K562 (cell line): Measurements from ENCODE around the gene SEC22C. TPM values are rescaled to one million over a fixed set of nuclear protein-coding genes. Genes with fewer than 3 reads are reported as not detected.

ENCODE experiments used
- CEBPZ ChIP-seq: fragments of 150-350 bp; IDR thresholded peaks from 2 replicates; pipeline ENCODE4 v1.6.1; 2014; ENCODE audit warnings: low read depth, mild to moderate bottlenecking, low read length, borderline replicate concordance
- CHCHD3 ChIP-seq: fragments of 250-450 bp; sonication (Bioruptor Pico); IDR thresholded peaks from 2 replicates; pipeline ENCODE4 v2.1.2; 2022; ENCODE audit warnings: mild to moderate bottlenecking
- ESRRB ChIP-seq: fragments of 250-450 bp; sonication (Bioruptor Pico); IDR thresholded peaks from 2 replicates; pipeline ENCODE4 v1.5.0; 2020; ENCODE audit warnings: mild to moderate bottlenecking, moderate library complexity, borderline replicate concordance
- ETS2 ChIP-seq: IDR thresholded peaks from 2 replicates; pipeline ENCODE4 v1.6.1; 2016; ENCODE audit warnings: borderline replicate concordance, missing genetic modification characterization, mild to moderate bottlenecking, moderate library complexity, missing compliant biosample characterization; ENCODE audit not compliant: poor library complexity, severe bottlenecking
- KDM2B ChIP-seq: fragments of 250-450 bp; sonication (Bioruptor Pico); IDR thresholded peaks from 2 replicates; pipeline ENCODE4 v1.8.0; 2021; ENCODE audit warnings: mild to moderate bottlenecking, moderate library complexity
- PRPF4 ChIP-seq: fragments of 200-400 bp; formaldehyde crosslinking; IDR thresholded peaks from one replicate; pipeline ENCODE4 v1.6.1; 2017; ENCODE audit warnings: low read length, low read depth, mild to moderate bottlenecking; ENCODE audit not compliant: insufficient read depth, poor library complexity, severe bottlenecking
- RBM34 ChIP-seq: fragments of 200-400 bp; formaldehyde crosslinking; IDR thresholded peaks from 2 replicates; pipeline ENCODE4 v1.6.1; 2018; ENCODE audit warnings: low read length, borderline replicate concordance; ENCODE audit not compliant: insufficient read depth
- RBM39 ChIP-seq: fragments of 200-400 bp; formaldehyde crosslinking; optimal IDR thresholded peaks from 2 replicates; pipeline ENCODE3; 2018; ENCODE audit warnings: low read depth, low read length
- SETDB1 ChIP-seq: IDR thresholded peaks from one replicate; pipeline ENCODE4 v1.6.1; 2012; ENCODE audit warnings: low read length, control low read depth, inconsistent platforms
- SMAD2 ChIP-seq: fragments of 150-350 bp; IDR thresholded peaks from 2 replicates; pipeline ENCODE4 v1.6.1; 2014; ENCODE audit warnings: low read depth, mild to moderate bottlenecking, low read length
- SMAD4 ChIP-seq: fragments of 250-450 bp; sonication (Bioruptor Pico); conservative IDR thresholded peaks from 2 replicates; pipeline ENCODE4 v1.8.0; 2021; ENCODE audit warnings: inconsistent platforms, mild to moderate bottlenecking, moderate library complexity
- SRF ChIP-seq, 2 experiments: fragments of 250-450, 450-650 bp in 1 of 2; sonication (Bioruptor Pico) in 1 of 2; sonication (generic) in 1 of 2; formaldehyde crosslinking; IDR thresholded peaks; 2 replicates each; pipeline versions ENCODE4 v1.5.0 to v1.5.1; 2020 to 2022; ENCODE audit warnings: mild to moderate bottlenecking in 1 of 2, missing genetic modification reagents in 1 of 2
- STAT5A ChIP-seq: IDR thresholded peaks from 2 replicates; pipeline ENCODE4 v1.6.1; 2012; ENCODE audit warnings: low read length, inconsistent platforms, borderline replicate concordance
- TRIM25 ChIP-seq: fragments of 450-650 bp; IDR thresholded peaks from 2 replicates; pipeline ENCODE4 v1.7.0; 2016; ENCODE audit warnings: borderline replicate concordance
- U2AF1 ChIP-seq: fragments of 200-400 bp; formaldehyde crosslinking; optimal IDR thresholded peaks from 2 replicates; pipeline ENCODE3; 2017; ENCODE audit warnings: mild to moderate bottlenecking, low read depth, low read length, moderate library complexity
- ZFP1 ChIP-seq: fragments of 450-650 bp; formaldehyde crosslinking; IDR thresholded peaks from 2 replicates; pipeline ENCODE4 v1.4.0; 2020; ENCODE audit warnings: mild to moderate bottlenecking, mixed read lengths
- ZNF232 ChIP-seq: sonication (generic); formaldehyde crosslinking; IDR thresholded peaks from 2 replicates; pipeline ENCODE4 v1.8.0; 2022; ENCODE audit warnings: mild to moderate bottlenecking, missing genetic modification reagents
- ZNF449 ChIP-seq: fragments of 250-450 bp; sonication (Bioruptor Pico); IDR thresholded peaks from 2 replicates; pipeline ENCODE4 v1.8.0; 2022; ENCODE audit warnings: moderate library complexity, mild to moderate bottlenecking, inconsistent platforms
- ZNF511 ChIP-seq: sonication (generic); formaldehyde crosslinking; IDR thresholded peaks from 2 replicates; pipeline ENCODE4 v1.8.0; 2022; ENCODE audit warnings: mild to moderate bottlenecking, missing genetic modification reagents
- ZNF584 ChIP-seq: fragments of 200-800 bp; sonication (Bioruptor generic); IDR thresholded peaks from 2 replicates; pipeline ENCODE4 v1.6.1; 2016; ENCODE audit warnings: low read depth, mild to moderate bottlenecking, missing genetic modification characterization, missing compliant biosample characterization
- ZNF696 ChIP-seq: fragments of 250-450 bp; sonication (Bioruptor Pico); conservative IDR thresholded peaks from 2 replicates; pipeline ENCODE4 v1.4.0; 2020; ENCODE audit warnings: mild to moderate bottlenecking, moderate library complexity
- ZSCAN29 ChIP-seq: fragments of 450-650 bp; IDR thresholded peaks from 2 replicates; pipeline ENCODE4 v1.6.1; 2017
- polyA plus RNA-seq, 8 experiments: library from polyadenylated mRNA; depleted of rRNA in 4 of 8; stranded (reverse) in 5 of 8; unstranded in 3 of 8; fragments of >200 nt; fragmentation: Nextera tagmentation in 2 of 8; fragmentation: Illumina TruSeq in 1 of 8; extraction: Ambion mirVana in 2 of 8; extraction: Trizol in 1 of 8; gene quantifications; 2 replicates each; pipeline versions ENCODE4 v1.2.1 to v1.2.3, GENCODE V29; 2011 to 2014; ENCODE audit warnings: inconsistent platforms in 1 of 8, missing spikeins in 1 of 8
- total RNA-seq, 7 experiments: library from RNA; depleted of rRNA in 6 of 7; stranded (reverse); fragments of >200 nt in 6 of 7; fragmentation: Illumina TruSeq in 2 of 7; extraction: Trizol in 2 of 7; gene quantifications; 2 replicates each; pipeline versions ENCODE4 v1.2.1 to v1.2.3, GENCODE V29; 2011 to 2021; ENCODE audit warnings: low replicate concordance in 1 of 7

Gene SEC22C
- total and polyA plus RNA-seq, 9 of the 15 experiments (the other 6 are each of a cell fraction or from before 2014, with no cell fraction given) = 35.6 to 68.4 (median 50.7) TPM

- TF ChIP-seq ZNF449 (CRISPR knock-in tag) = no peak
- TF ChIP-seq CEBPZ = no peak
- no peak for TF ChIP-seq U2AF1
- TF ChIP-seq ETS2 (tag) = no peak
- TF ChIP-seq CHCHD3 = no peak
- no peak for TF ChIP-seq ESRRB (CRISPR knock-in tag)
- no peak for TF ChIP-seq SMAD4 (CRISPR knock-in tag)
- no peak for TF ChIP-seq KDM2B (CRISPR knock-in tag)
- no peak for TF ChIP-seq RBM34
- no peak for TF ChIP-seq ZNF232
- TF ChIP-seq ZNF696 (CRISPR knock-in tag) = no peak
- no peak for TF ChIP-seq TRIM25
- no peak for TF ChIP-seq SRF (CRISPR knock-in tag; IDR thresholded peaks at IDR 0.05)
- no peak for TF ChIP-seq STAT5A
- TF ChIP-seq PRPF4 = no peak
- TF ChIP-seq RBM39 = no peak
- TF ChIP-seq SMAD2 = no peak
- TF ChIP-seq SETDB1 = no peak
- TF ChIP-seq ZSCAN29 = no peak
- TF ChIP-seq ZNF511 (CRISPR knock-in tag) = no peak
- TF ChIP-seq ZFP1 (CRISPR knock-in tag) = no peak
- no peak for TF ChIP-seq ZNF584 (CRISPR knock-in tag)
Measured at GRCh38 chr3:42605546-42606173, 23.9 kb upstream of the SEC22C start (continued).
